RPMI7951 (cell line): ENCODE data around the gene IL15RA. TPM values are rescaled to one million over a fixed set of nuclear protein-coding genes. Genes with fewer than 3 reads are reported as not detected.
A peak's percentile ranks its signal among the peaks of the same experiment; 100 is the strongest.
"Not testable (repeated sequence)": the region's sequence is repeated elsewhere in the genome, so short reads cannot be mapped to it uniquely, and the experiment has no call there.

Source experiments
- DNase-seq: peaks from one replicate; pipeline ENCODE4 v3.0.0-alpha.2; 2012; ENCODE audit warnings: low read depth
- total RNA-seq: library from RNA; depleted of rRNA; stranded (reverse); fragments of >200 nt; shearing (Covaris generic); gene quantifications from 2 replicates; pipeline ENCODE4 v1.2.3, GENCODE V29; 2014

The IL15RA gene
- total RNA-seq, 1 experiment from 2014 or later = 18.5 TPM

GRCh38 chr10:6006546-6006945 is 29.2 kb upstream of the IL15RA start:
- DNase-seq = no peak

- DNase-seq = peak; percentile 32
Measured at GRCh38 chr10:6005856-6006395, 28.6 kb upstream of the IL15RA start.

GRCh38 chr10:6005161-6005804 is 27.9 kb upstream of the IL15RA start:
- DNase-seq = not testable (repeated sequence)

GRCh38 chr10:6002809-6003510 is 25.6 kb upstream of the IL15RA start:
- no peak for DNase-seq

GRCh38 chr10:5999440-6000165 is 22.3 kb upstream of the IL15RA start:
- DNase-seq = no peak

- no peak for DNase-seq
Measured at GRCh38 chr10:5996696-5997095, 19.4 kb upstream of the IL15RA start.

- no peak for DNase-seq
Measured at GRCh38 chr10:5992398-5992797, 15.1 kb upstream of the IL15RA start.

GRCh38 chr10:5991708-5992107 is 14.4 kb upstream of the IL15RA start:
- no peak for DNase-seq

GRCh38 chr10:5989756-5990155 is 12.4 kb upstream of the IL15RA start:
- DNase-seq = no peak

GRCh38 chr10:5988336-5988920 is 11.1 kb upstream of the IL15RA start:
- DNase-seq = no peak

- DNase-seq = no peak
Measured at GRCh38 chr10:5987747-5988146, 10.4 kb upstream of the IL15RA start.

- DNase-seq = no peak
Measured at GRCh38 chr10:5985029-5985428, 7.7 kb upstream of the IL15RA start.

GRCh38 chr10:5983774-5984173 is 6.4 kb upstream of the IL15RA start:
- no peak for DNase-seq

GRCh38 chr10:5981529-5981928 is 4.2 kb upstream of the IL15RA start:
- DNase-seq = no peak

GRCh38 chr10:5978230-5978489 is 817 bp upstream of the IL15RA start:
- DNase-seq = no peak

- DNase-seq = peak; percentile 53
Measured at GRCh38 chr10:5976512-5977470, 552 bp downstream of the IL15RA start.

- DNase-seq = peak; percentile 23
Measured at GRCh38 chr10:5975641-5976473, 1.5 kb downstream of the IL15RA start.

- no peak for DNase-seq
Measured at GRCh38 chr10:5973069-5973468, 4.3 kb downstream of the IL15RA start.

GRCh38 chr10:5971886-5972285 is 5.5 kb downstream of the IL15RA start:
- DNase-seq = no peak

- DNase-seq = no peak
Measured at GRCh38 chr10:5971315-5971832, 6.0 kb downstream of the IL15RA start.
